Bronchial epithelial cell (primary cell): ENCODE results near the gene CCDC177. TPM values are rescaled to one million over a fixed set of nuclear protein-coding genes. Genes with fewer than 3 reads are reported as not detected.
A peak's percentile ranks its signal among the peaks of the same experiment; 100 is the strongest.

ENCODE experiments used
- DNase-seq: peaks from one replicate; pipeline ENCODE4 v3.0.0-alpha.2; 2010; ENCODE audit warnings: low read depth
- FAIRE-seq: peaks from 2 replicates; lab custom pipeline; 2011; peaks lifted over from hg19 to GRCh38; lab: Jason Lieb, UNC
- H3K27me3 ChIP-seq: 2 replicates; pipeline ENCODE4 v1.5.1; 2011; ENCODE audit warnings: low read length; ENCODE audit not compliant: control insufficient read depth, insufficient read depth
- H3K36me3 ChIP-seq: 2 replicates; pipeline ENCODE4 v1.5.1; 2011; ENCODE audit warnings: low read length; ENCODE audit not compliant: control insufficient read depth, insufficient read depth
- H3K4me3 ChIP-seq: 2 replicates; pipeline ENCODE4 v1.5.1; 2011; ENCODE audit warnings: mild to moderate bottlenecking, low read depth, low read length, control low read depth
- total RNA-seq: library from RNA; depleted of rRNA; stranded (reverse); fragments of >200 nt; gene quantifications from 2 replicates; pipeline ENCODE4 v1.2.1, GENCODE V29; 2014
- TF ChIP-seq, protein P1 (sequence below): IDR thresholded peaks from 2 replicates; pipeline ENCODE4 v1.5.1; 2011; ENCODE audit warnings: mild to moderate bottlenecking, moderate library complexity, low read length, control low read depth, inconsistent platforms; ENCODE audit not compliant: insufficient read depth, severe bottlenecking

The CCDC177 gene
- total RNA-seq, 1 donor from 2014 or later, result not detected

DNA sequence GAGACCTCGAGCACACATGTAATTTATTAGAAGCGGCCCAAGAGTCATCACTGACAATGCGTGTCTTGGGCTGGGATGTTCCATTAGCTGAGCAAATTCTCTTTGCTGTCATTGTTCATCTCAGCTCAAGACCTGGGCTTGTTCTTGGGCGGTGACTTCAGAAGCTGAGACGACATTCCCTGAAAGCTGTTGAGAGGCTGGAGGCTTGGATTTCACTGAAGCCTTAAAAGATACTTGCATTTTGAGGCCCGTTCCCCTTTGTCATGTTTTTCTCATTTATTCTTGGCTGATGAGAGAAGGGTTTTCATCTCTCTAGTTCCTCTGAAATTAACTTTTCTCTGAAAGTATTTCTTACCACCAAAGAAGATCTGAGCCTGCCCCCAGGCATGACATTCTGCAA is 20.2 kb upstream of the CCDC177 start:
- H3K36me3 ChIP-seq, result no peaks in the 10 kb centered on the region
- FAIRE-seq (no peak), DNase-seq (no peak)
- TF ChIP-seq, protein P1, sequence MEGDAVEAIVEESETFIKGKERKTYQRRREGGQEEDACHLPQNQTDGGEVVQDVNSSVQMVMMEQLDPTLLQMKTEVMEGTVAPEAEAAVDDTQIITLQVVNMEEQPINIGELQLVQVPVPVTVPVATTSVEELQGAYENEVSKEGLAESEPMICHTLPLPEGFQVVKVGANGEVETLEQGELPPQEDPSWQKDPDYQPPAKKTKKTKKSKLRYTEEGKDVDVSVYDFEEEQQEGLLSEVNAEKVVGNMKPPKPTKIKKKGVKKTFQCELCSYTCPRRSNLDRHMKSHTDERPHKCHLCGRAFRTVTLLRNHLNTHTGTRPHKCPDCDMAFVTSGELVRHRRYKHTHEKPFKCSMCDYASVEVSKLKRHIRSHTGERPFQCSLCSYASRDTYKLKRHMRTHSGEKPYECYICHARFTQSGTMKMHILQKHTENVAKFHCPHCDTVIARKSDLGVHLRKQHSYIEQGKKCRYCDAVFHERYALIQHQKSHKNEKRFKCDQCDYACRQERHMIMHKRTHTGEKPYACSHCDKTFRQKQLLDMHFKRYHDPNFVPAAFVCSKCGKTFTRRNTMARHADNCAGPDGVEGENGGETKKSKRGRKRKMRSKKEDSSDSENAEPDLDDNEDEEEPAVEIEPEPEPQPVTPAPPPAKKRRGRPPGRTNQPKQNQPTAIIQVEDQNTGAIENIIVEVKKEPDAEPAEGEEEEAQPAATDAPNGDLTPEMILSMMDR, result no peak
- no peaks in the 10 kb centered on the region for H3K27me3 ChIP-seq
- H3K4me3 ChIP-seq, result no peak overlapping the region

DNA sequence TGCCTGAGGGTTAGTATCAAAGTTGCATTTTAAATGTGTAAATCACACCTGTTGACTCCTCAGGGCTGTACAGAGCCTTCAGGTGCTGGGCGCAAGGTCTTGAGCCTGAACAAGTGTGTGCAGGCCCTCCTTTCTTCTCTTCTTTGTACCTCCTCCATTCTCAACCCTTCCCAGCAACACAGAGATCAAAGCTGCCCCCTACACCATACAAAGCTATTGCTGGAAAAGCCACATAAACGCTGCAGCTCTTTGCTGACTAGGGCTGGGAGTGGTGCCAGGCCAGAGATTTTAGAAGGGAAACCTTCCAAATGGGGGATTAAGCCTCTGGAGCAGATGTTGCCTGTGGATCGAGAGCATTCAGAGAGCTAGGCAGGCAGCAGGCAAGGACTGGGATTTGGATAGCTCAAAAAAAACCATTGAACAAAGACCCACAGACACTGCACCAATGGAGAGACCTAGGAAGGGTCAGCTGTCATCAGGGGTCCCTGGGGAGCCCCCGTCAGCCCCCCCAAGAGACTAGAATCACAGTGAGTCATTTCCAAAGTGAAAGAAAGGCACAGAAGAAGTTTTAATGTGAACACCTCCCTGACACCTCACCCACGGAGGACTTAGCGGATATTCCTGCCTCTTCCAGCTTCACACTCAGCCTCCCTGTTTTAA is 18.5 kb upstream of the CCDC177 start:
- FAIRE-seq, result no peak
- no peak overlapping the region for H3K4me3 ChIP-seq
- no peaks in the 10 kb centered on the region for H3K27me3 ChIP-seq
- no peaks in the 10 kb centered on the region for H3K36me3 ChIP-seq
- peak; percentile 31 for DNase-seq
- TF ChIP-seq, protein P1, result no peak

DNA sequence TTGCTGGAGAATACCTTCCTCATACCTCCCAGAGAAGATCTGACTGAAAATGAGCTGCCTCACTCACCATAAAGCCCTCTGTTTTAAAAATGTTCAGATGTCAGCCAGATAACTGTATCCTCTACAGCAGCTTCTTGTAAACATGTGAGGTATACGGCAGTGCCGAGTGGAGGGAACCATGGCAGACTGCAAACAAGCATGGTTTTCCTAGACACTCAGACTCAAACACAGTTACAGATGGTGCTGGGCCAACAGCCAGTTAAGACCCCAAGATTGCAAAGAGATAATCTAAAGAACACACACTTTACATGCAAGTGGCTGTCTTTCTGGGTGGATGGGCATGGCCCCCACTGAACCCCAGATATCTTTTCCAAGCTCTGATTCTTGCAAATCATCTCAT is 16.6 kb upstream of the CCDC177 start:
- FAIRE-seq, result no peak
- H3K27me3 ChIP-seq, result no peaks in the 10 kb centered on the region
- DNase-seq, result no peak
- TF ChIP-seq, protein P1, result no peak
- no peak overlapping the region for H3K4me3 ChIP-seq
- H3K36me3 ChIP-seq, result no peaks in the 10 kb centered on the region

DNA sequence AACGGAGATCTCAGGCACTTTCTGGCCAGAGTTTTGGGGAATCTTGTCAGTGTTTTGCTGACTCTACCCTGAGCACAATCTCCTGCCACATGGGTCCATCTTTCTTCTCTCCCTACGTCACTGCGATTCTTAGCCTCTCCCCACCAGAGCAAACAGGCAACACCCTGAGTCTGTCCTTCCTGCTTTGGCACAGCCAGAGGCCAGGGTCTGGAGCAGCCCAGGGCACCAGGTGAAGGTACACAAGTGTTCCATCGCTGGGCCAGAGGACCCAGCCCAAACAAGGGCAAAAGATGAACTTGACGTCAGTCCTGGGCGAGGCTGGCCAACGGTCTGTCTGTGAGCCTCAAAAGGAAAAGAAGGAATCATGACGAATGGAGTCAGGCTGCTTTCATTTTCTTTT is 12.7 kb upstream of the CCDC177 start:
- H3K36me3 ChIP-seq, result no peaks in the 10 kb centered on the region
- H3K4me3 ChIP-seq, result no peak overlapping the region
- no peak for DNase-seq
- TF ChIP-seq, protein P1, result no peak
- no peak for FAIRE-seq
- H3K27me3 ChIP-seq, result no peaks in the 10 kb centered on the region

DNA sequence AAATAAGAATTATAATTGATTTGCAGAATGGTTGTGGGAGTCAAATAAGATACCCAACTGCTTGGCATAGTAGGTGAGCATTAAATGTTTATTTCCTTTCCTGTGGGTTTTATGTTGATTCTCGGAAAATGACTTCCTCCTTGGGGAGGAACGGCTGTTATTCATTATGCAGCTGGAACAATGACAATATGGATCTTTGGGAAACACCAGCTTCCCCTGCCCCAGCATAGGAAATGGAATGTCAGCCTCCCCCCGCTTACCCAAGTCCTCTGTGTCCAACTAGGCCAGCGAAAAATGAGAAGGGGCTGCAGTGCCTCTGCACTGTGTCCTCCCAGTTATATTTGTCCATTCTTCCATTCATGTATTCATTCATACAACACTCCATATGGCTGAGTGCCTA is 11.7 kb upstream of the CCDC177 start:
- no peaks in the 10 kb centered on the region for H3K36me3 ChIP-seq
- no peak for FAIRE-seq
- no peak for DNase-seq
- TF ChIP-seq, protein P1, result no peak
- no peaks in the 10 kb centered on the region for H3K27me3 ChIP-seq
- H3K4me3 ChIP-seq, result no peak overlapping the region

DNA sequence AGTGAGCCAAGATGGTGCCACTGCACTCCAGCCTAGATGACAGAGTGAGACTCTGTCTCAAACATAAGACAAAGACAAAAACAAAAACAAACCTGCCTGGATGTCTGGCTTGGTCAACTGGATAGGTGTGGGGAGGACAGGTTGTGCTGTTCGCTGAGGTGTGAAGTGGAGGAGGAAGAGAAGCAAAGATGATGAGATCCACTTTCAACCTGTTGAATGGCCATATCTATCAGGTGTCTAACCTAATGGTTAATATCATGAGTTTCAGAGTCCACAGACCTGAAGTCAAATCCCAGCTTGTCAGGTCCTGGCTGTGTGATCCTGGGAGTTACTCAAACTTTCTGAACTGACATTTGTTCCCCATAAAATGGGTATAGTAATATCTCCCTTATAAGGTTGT is 9.7 kb upstream of the CCDC177 start:
- DNase-seq (no peak), FAIRE-seq (no peak)
- TF ChIP-seq, protein P1, result no peak
- no peaks in the 10 kb centered on the region for H3K27me3 ChIP-seq
- no peak overlapping the region for H3K4me3 ChIP-seq
- H3K36me3 ChIP-seq, result no peaks in the 10 kb centered on the region
